H4 (cell line): ENCODE measurements around the gene MRPL33. TPM values are rescaled to one million over a fixed set of nuclear protein-coding genes. Genes with fewer than 3 reads are reported as not detected.

Experiments
- DNase-seq: peaks from one replicate; pipeline ENCODE4 v3.0.0-alpha.2; 2015; ENCODE audit warnings: low spot score
- total RNA-seq: library from RNA; depleted of rRNA; stranded (reverse); fragments of >200 nt; shearing (Covaris generic); gene quantifications from 2 replicates; pipeline ENCODE4 v1.2.3, GENCODE V29; 2014; rRNA removed

MRPL33 gene
- total RNA-seq: 99.6 and 124 TPM in 2 replicates

- peak; percentile 74 for DNase-seq
Measured at GRCh38 chr2:27771548-27772335, at the start of gene MRPL33. TSS of gene MRPL33 (plus strand) at chr2:27771719. CDS start at chr2:27771778, 59 bp downstream.

GRCh38 chr2:27721884-27722485, 49.5 kb upstream of the MRPL33 start:
- no peak for DNase-seq

GRCh38 chr2:27723372-27724144, 48.0 kb upstream of the MRPL33 start:
- peak; percentile 50 for DNase-seq

- DNase-seq: no peak
Measured at GRCh38 chr2:27724191-27724590, 47.3 kb upstream of the MRPL33 start.

GRCh38 chr2:27724905-27725701, 46.4 kb upstream of the MRPL33 start:
- DNase-seq: no peak

GRCh38 chr2:27727257-27727656, 44.3 kb upstream of the MRPL33 start:
- no peak for DNase-seq

- no peak for DNase-seq
Measured at GRCh38 chr2:27728081-27728858, 43.2 kb upstream of the MRPL33 start.

GRCh38 chr2:27729198-27729597, 42.3 kb upstream of the MRPL33 start:
- no peak for DNase-seq

- no peak for DNase-seq
Measured at GRCh38 chr2:27729614-27730013, 41.9 kb upstream of the MRPL33 start.

GRCh38 chr2:27730261-27730662, 41.3 kb upstream of the MRPL33 start:
- no peak for DNase-seq

GRCh38 chr2:27730980-27731691, 40.4 kb upstream of the MRPL33 start:
- no peak for DNase-seq

GRCh38 chr2:27734305-27734704, 37.2 kb upstream of the MRPL33 start:
- DNase-seq: no peak

- no peak for DNase-seq
Measured at GRCh38 chr2:27735263-27735904, 36.1 kb upstream of the MRPL33 start.

- DNase-seq: no peak
Measured at GRCh38 chr2:27736031-27736889, 35.3 kb upstream of the MRPL33 start.

- no peak for DNase-seq
Measured at GRCh38 chr2:27736890-27737204, 34.7 kb upstream of the MRPL33 start.

- peak; percentile 10 for DNase-seq
Measured at GRCh38 chr2:27737676-27738348, 33.7 kb upstream of the MRPL33 start.

GRCh38 chr2:27738349-27739057, 33.0 kb upstream of the MRPL33 start:
- DNase-seq: no peak

GRCh38 chr2:27739058-27739373, 32.5 kb upstream of the MRPL33 start:
- no peak for DNase-seq
